Activated naive CD4-positive, alpha-beta T cell treated with anti-CD3 and anti-CD28 coated beads, Interleukin-2, amount 50 U/mL, for 24 hours (primary cell): ENCODE data around the gene SLC16A7.

ENCODE experiments used
- H3K27ac Mint-ChIP-seq: one replicate; pipeline ENCODE4 v1.8.0; 2021; ENCODE audit warnings: mild to moderate bottlenecking, mixed read lengths
- H3K27me3 Mint-ChIP-seq: one replicate; pipeline ENCODE4 v1.8.0; 2021; ENCODE audit warnings: mixed read lengths
- H3K36me3 Mint-ChIP-seq: one replicate; pipeline ENCODE4 v1.8.0; 2021; ENCODE audit warnings: mixed read lengths
- H3K4me1 Mint-ChIP-seq: one replicate; pipeline ENCODE4 v1.8.0; 2021; ENCODE audit warnings: mixed read lengths
- H3K4me3 Mint-ChIP-seq: one replicate; pipeline ENCODE4 v1.8.0; 2021; ENCODE audit warnings: mild to moderate bottlenecking, mixed read lengths
- H3K9me3 Mint-ChIP-seq: one replicate; pipeline ENCODE4 v1.8.0; 2021; ENCODE audit warnings: mixed read lengths

Gene SLC16A7

DNA sequence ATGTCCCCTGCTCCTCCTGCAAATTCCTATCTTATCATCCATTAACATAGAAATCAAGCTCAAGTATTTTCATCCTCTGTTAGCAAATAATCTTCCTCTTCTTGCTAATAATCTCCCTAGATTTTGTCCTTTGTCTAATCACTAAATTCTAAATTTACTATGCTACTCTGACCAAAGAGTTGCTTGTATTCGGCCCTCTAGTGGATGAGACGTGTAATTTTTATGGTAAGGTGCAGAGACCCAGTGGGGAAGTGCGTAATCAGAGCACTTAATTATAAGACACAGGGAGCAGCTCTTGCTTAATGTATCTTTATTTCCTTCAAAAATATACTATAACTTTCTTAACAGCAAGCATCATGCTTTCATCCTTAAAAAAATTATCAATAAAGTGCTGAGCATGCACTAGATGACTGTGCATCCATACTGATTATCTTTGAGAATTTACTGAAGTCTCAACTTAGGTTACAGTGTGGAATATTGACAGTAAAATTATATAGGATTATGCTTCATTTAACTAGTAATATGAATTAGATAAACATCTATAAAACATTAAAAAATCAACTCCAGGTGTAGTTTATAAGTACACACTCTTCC lies 212.6 kb downstream of the SLC16A7 start:
- Mint-ChIP-seq H3K4me1 (no peaks in the 10 kb centered on the region), H3K9me3 (no peaks in the 10 kb centered on the region), H3K4me3 (no peak overlapping the region), H3K27ac (no peak overlapping the region), H3K36me3 (no peaks in the 10 kb centered on the region), H3K27me3 (peaks cover 7% of the 10 kb centered on the region)

DNA sequence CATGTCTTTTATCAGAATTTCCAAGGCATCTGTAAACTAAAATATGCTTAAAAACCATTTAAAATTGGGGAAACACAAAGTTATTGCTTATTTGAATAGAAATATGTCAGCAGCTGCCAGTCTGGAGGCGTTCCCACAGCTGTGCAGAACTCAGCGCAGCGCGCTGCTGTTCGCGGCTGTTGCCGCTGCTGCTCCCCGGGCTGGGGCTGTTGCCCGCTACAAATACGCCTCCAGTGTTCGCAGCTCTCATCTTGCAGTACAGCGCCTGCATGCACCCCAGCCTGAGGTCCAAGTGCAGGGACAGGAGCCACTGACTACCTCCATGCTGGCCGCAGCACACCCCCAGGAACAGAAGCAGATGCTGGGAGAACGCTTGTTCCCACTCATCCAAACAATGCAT lies 216.2 kb downstream of the SLC16A7 start:
- Mint-ChIP-seq H3K4me3 (no peak overlapping the region), H3K9me3 (peaks cover 3% of the 10 kb centered on the region), H3K27ac (no peak overlapping the region), H3K27me3 (peaks cover 9% of the 10 kb centered on the region), H3K4me1 (no peaks in the 10 kb centered on the region), H3K36me3 (no peaks in the 10 kb centered on the region)

DNA sequence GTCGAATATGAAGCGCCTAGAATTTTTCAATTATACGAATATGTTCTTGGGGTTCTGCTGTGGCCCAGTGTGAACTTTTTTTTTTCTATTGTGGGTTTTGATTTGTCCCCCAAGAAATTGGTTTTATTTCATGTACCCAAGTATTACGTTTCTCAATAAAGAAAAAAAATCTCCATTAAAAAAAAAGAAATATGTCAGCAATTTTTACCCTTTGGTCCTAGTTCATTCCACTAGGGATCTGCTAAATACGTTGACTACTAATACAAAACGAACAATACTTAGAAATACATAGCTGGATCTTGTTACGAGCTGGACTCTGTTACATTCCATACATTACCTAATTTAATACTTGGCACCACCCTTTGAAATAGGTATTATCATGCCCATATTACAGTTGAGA lies 216.9 kb downstream of the SLC16A7 start:
- H3K4me3 Mint-ChIP-seq = no peak overlapping the region
- peaks cover 9% of the 10 kb centered on the region for H3K27me3 Mint-ChIP-seq
- H3K36me3 Mint-ChIP-seq = no peaks in the 10 kb centered on the region
- peaks cover 5% of the 10 kb centered on the region for H3K9me3 Mint-ChIP-seq
- H3K4me1 Mint-ChIP-seq = no peaks in the 10 kb centered on the region
- H3K27ac Mint-ChIP-seq = no peak overlapping the region

DNA sequence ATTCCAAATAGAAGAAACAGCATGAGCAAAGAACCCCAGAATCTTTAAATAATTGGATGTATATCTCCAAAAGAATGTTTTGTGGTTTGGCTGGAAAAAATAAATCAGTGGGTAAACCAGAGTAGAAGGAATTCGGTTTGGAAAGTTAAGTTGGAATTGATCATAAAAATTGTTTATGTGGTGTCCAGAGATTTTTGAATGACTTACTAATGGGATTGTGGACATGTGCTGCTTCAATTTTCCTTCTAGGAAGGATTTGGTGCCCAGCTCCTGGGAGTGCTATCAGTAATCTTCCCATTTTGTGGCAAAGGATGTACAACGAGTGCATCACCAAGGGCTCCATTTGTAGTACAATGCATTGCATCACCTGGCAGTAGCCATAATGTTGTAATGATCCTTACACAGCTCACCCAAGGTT lies 224.8 kb downstream of the SLC16A7 start:
- H3K36me3 Mint-ChIP-seq = peaks cover 2% of the 10 kb centered on the region
- H3K4me3 Mint-ChIP-seq = no peak overlapping the region
- H3K9me3 Mint-ChIP-seq = peaks cover 11% of the 10 kb centered on the region
- no peaks in the 10 kb centered on the region for H3K27me3 Mint-ChIP-seq
- H3K27ac Mint-ChIP-seq = no peak overlapping the region
- no peaks in the 10 kb centered on the region for H3K4me1 Mint-ChIP-seq

DNA sequence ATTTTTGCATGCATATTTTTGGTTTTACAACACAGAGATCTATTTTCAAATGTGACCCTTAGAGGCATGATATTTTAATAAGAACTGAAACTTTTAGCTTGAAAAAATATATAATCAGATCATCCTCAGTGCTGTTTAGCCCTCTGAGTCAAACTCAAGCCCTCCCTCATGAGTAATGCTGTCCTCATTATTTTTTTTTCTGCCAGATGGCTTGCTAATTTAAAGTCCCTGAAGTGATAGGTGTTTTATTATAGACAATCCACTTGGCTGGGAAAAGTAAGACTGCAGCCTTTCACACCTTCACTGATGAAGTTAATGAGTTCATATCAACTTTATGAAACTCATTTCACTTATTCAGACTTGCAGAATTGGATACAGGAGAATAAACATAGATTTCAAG lies 227.7 kb downstream of the SLC16A7 start:
- peaks cover under 1% of the 10 kb centered on the region for H3K36me3 Mint-ChIP-seq
- H3K4me3 Mint-ChIP-seq = no peak overlapping the region
- H3K27me3 Mint-ChIP-seq = peaks cover 2% of the 10 kb centered on the region

DNA sequence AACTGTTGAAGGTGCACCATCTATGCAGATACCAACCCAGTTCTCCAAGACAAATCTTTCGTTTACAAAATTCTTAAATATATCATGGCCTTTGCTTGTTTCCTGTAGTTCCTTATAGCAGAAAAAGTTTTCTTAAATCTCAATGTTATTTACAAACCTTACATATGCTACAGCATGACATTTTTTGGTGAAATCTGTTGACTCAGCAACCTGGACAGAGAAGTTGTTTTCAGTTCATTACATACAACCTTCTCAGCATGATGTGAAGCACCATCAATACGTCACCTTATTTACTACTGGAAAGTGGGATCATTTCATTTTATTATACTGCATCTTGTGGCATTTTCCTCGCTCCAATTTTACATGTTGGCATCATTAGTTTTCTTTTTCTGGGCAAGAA lies 231.9 kb downstream of the SLC16A7 start:
- H3K4me1 Mint-ChIP-seq = no peaks in the 10 kb centered on the region
- peaks cover 7% of the 10 kb centered on the region for H3K27me3 Mint-ChIP-seq
- no peaks in the 10 kb centered on the region for H3K9me3 Mint-ChIP-seq
- no peak overlapping the region for H3K27ac Mint-ChIP-seq
- H3K36me3 Mint-ChIP-seq = no peaks in the 10 kb centered on the region
- no peak overlapping the region for H3K4me3 Mint-ChIP-seq

More for the DNA sequence above, 227.7 kb downstream of the SLC16A7 start:
- Mint-ChIP-seq H3K4me1 (no peaks in the 10 kb centered on the region), H3K9me3 (peaks cover 4% of the 10 kb centered on the region), H3K27ac (no peak overlapping the region)

DNA sequence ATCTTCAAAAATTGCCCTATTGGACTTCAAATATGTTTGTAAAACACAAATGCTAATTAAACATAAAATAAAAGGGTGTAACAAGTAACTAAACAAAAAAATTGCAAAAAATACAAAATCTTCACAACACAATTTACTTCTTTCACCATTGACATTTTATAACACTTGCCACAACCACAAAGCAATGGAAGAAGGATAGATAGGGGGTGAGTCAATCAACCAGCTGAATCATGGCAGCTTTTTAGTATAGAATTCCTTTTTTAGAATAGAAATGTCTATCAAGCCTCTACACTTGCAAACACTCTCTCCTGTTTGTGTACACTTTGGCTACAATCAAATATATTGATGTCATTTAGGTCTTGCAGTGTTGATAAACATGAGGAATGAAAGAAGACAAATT lies 232.7 kb downstream of the SLC16A7 start:
- Mint-ChIP-seq H3K4me3 (no peak overlapping the region), H3K4me1 (no peaks in the 10 kb centered on the region), H3K27me3 (peaks cover 8% of the 10 kb centered on the region), H3K9me3 (no peaks in the 10 kb centered on the region), H3K27ac (no peak overlapping the region), H3K36me3 (no peaks in the 10 kb centered on the region)

DNA sequence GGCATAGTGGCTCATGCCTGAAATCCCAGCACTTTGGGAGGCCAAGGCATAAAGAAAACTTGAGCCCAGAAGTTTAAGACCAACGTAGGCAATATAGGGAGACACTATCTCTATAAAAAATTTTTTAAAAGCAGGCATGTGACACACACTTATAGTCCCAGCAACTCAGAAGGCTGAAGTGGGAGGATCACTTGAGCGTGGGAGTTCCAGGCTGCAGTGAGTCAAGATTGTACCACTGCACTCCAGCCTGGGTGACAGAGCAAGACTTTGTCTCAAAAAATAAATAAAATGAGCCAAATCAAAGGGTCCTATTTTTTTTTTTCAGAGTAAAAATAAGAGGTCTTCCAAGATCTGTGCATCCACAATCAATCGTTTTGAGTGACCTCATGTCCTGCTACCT lies 237.6 kb downstream of the SLC16A7 start:
- H3K4me1 Mint-ChIP-seq = no peaks in the 10 kb centered on the region
- no peak overlapping the region for H3K27ac Mint-ChIP-seq
- H3K36me3 Mint-ChIP-seq = no peaks in the 10 kb centered on the region
- H3K9me3 Mint-ChIP-seq = no peaks in the 10 kb centered on the region
- no peak overlapping the region for H3K4me3 Mint-ChIP-seq
- H3K27me3 Mint-ChIP-seq = peaks cover 6% of the 10 kb centered on the region

DNA sequence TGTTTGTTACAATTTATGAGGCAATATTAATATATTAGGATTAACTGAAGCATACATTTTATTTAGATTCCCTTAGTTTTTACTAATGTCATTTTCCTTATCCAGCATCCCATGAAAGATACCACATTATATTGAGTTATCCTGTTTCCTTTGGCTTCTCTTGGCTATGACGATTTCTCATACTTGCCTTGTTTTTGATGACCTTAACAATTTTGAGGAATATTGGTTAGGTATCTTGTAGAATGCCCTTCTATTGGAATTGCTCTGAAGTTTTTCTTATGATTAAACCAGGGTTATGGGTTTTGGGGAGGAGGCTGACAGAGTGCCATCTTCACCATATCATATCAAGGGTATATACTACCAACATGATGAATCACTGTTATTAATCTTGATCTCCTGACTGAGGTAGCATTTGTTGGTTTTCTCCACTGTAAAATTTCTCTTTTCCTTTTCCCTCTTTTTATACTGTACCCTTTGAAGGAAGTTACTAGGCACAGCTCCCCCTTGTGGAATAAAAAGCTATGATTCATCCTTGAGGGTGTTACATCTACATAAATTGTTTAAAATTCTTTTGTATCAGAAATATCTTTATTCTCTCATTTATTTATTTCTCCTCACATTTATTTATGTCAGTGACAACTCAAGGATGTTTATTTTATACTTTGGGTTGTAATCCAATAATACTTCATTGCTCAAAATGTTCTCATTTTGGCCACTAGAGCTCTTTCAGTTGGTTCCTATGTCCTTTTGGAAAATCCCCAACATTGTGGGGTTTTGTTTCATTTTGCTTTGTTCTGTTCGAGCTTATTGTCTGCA lies 239.0 kb downstream of the SLC16A7 start:
- Mint-ChIP-seq H3K4me3 (no peak overlapping the region), H3K4me1 (no peaks in the 10 kb centered on the region), H3K9me3 (no peaks in the 10 kb centered on the region), H3K27ac (no peak overlapping the region), H3K36me3 (no peaks in the 10 kb centered on the region), H3K27me3 (peaks cover 6% of the 10 kb centered on the region)
